GM23338 (cell line): Measurements from ENCODE around the gene CAPNS1. TPM values are rescaled to one million over a fixed set of nuclear protein-coding genes. Genes with fewer than 3 reads are reported as not detected.

Experiments
- ATAC-seq: fragments of 200-7000 bp; cut with Tn5 transposase; 3 replicates; pipeline ENCODE4 v1.9.1; 2020
- DNase-seq: peaks from one replicate; pipeline ENCODE4 v3.0.0-alpha.2; 2015; ENCODE audit warnings: low spot score
- H2AFZ ChIP-seq: fragments of 200-600 bp; sonication (generic); 2 replicates; pipeline ENCODE4 v1.8.0; 2016; ENCODE audit warnings: antibody characterized with exemption, mild to moderate bottlenecking, moderate library complexity
- H3F3A ChIP-seq: fragments of 200-600 bp; sonication (generic); replicated peaks from 2 replicates; pipeline ENCODE4 v1.8.0; 2017; ENCODE audit warnings: antibody characterized with exemption, mixed run types, low read depth
- H3K27ac ChIP-seq: fragments of 200-600 bp; sonication (generic); 2 replicates; pipeline ENCODE4 v1.6.1; 2016; ENCODE audit warnings: low read depth
- H3K27me3 ChIP-seq: fragments of 200-600 bp; sonication (generic); 2 replicates; pipeline ENCODE4 v1.8.0; 2016; ENCODE audit warnings: mild to moderate bottlenecking, mixed run types, moderate library complexity; ENCODE audit not compliant: insufficient read depth
- H3K36me3 ChIP-seq: fragments of 200-600 bp; sonication (generic); 2 replicates; pipeline ENCODE4 v1.8.0; 2016; ENCODE audit warnings: mild to moderate bottlenecking; ENCODE audit not compliant: insufficient read depth
- H3K4me1 ChIP-seq: fragments of 200-600 bp; sonication (generic); 2 replicates; pipeline ENCODE4 v1.8.0; 2016; ENCODE audit warnings: mild to moderate bottlenecking, moderate library complexity; ENCODE audit not compliant: insufficient read depth
- H3K4me2 ChIP-seq: fragments of 200-600 bp; sonication (generic); 2 replicates; pipeline ENCODE4 v1.7.1; 2017; ENCODE audit warnings: mixed run types
- H3K4me3 ChIP-seq: fragments of 200-600 bp; sonication (generic); 2 replicates; pipeline ENCODE4 v1.6.1; 2016; ENCODE audit warnings: mixed run types
- H3K79me2 ChIP-seq: fragments of 200-600 bp; sonication (generic); replicated peaks from 2 replicates; pipeline ENCODE4 v1.8.0; 2017; ENCODE audit warnings: mild to moderate bottlenecking; ENCODE audit not compliant: insufficient read depth
- H3K9me2 ChIP-seq: fragments of 200-600 bp; sonication (generic); 2 replicates; pipeline ENCODE4 v1.8.0; 2017; ENCODE audit not compliant: insufficient read depth
- H4K20me1 ChIP-seq: fragments of 200-600 bp; sonication (generic); replicated peaks from 2 replicates; pipeline ENCODE4 v1.8.0; 2017; ENCODE audit warnings: mild to moderate bottlenecking; ENCODE audit not compliant: insufficient read depth
- H3K27ac Mint-ChIP-seq: 2 replicates; pipeline ENCODE4 v1.8.0; 2020; ENCODE audit warnings: inconsistent platforms, mild to moderate bottlenecking, moderate library complexity, mixed read lengths
- H3K27me3 Mint-ChIP-seq: 3 replicates; pipeline ENCODE4 v1.8.0; 2022; ENCODE audit warnings: low read depth, mild to moderate bottlenecking, moderate library complexity, mixed read lengths, inconsistent platforms; ENCODE audit not compliant: insufficient read depth, poor library complexity
- H3K36me3 Mint-ChIP-seq: 3 replicates; pipeline ENCODE4 v1.8.0; 2021; ENCODE audit warnings: low read depth, mild to moderate bottlenecking, inconsistent platforms, moderate library complexity, mixed read lengths
- H3K4me1 Mint-ChIP-seq: 3 replicates; pipeline ENCODE4 v1.8.0; 2020; ENCODE audit warnings: mild to moderate bottlenecking, inconsistent platforms, mixed read lengths
- H3K4me3 Mint-ChIP-seq: 3 replicates; pipeline ENCODE4 v1.8.0; 2021; ENCODE audit warnings: moderate library complexity, mild to moderate bottlenecking, inconsistent platforms, mixed read lengths
- H3K9me3 Mint-ChIP-seq: 3 replicates; pipeline ENCODE4 v1.8.0; 2020; ENCODE audit warnings: moderate library complexity, mild to moderate bottlenecking, inconsistent platforms, mixed read lengths
- JUNB ChIP-seq: IDR thresholded peaks from one replicate; pipeline ENCODE4 v1.6.1; 2016; ENCODE audit warnings: antibody characterized with exemption; ENCODE audit not compliant: unreplicated experiment
- POLR2AphosphoS5 ChIP-seq: IDR thresholded peaks from 2 replicates; pipeline ENCODE4 v1.6.1; 2016; ENCODE audit warnings: antibody characterized with exemption, low read depth
- REST ChIP-seq: IDR thresholded peaks from one replicate; pipeline ENCODE4 v1.6.1; 2018; ENCODE audit warnings: antibody characterized with exemption; ENCODE audit not compliant: unreplicated experiment
- ZNF462 ChIP-seq: fragments of 250-450 bp; sonication (Bioruptor Pico); IDR thresholded peaks from 2 replicates; pipeline ENCODE4 v1.5.0; 2020; ENCODE audit warnings: mild to moderate bottlenecking, moderate library complexity
- polyA plus RNA-seq: library from polyadenylated mRNA; unstranded; fragments of >200 nt; fragmentation: Nextera tagmentation; extraction: Ambion mirVana; gene quantifications from 2 replicates; pipeline ENCODE4 v1.2.1, GENCODE V29; 2016
- total RNA-seq: library from RNA; depleted of rRNA; stranded (reverse); fragments of >200 nt; shearing (Covaris generic); gene quantifications from 2 replicates; pipeline ENCODE4 v1.2.3, GENCODE V29; 2014

CAPNS1 gene
- total and polyA plus RNA-seq, 2 experiments from 2014 or later, result 123 to 227 TPM

- TF ChIP-seq REST, result no peak
- TF ChIP-seq POLR2AphosphoS5, result no peak
Measured at GRCh38 chr19:36150586-36150985, 10.7 kb downstream of the CAPNS1 start (continued).

- peak overlapping the region; percentile 97 for H3K4me2 ChIP-seq
- no peak overlapping the region for H3K27ac Mint-ChIP-seq
- no peaks in the 10 kb centered on the region for H4K20me1 ChIP-seq
Measured at GRCh38 chr19:36151144-36152018, 11.5 kb downstream of the CAPNS1 start.

GRCh38 chr19:36152019-36152351 lies 12.1 kb downstream of the CAPNS1 start:
- Histone ChIP-seq H3K4me2 (peak overlapping the region; percentile 97), H3K27ac (no peak overlapping the region), H3F3A (peaks cover 9% of the 10 kb centered on the region; the same call in 1 of the 2 replicates), H3K9me2 (no peaks in the 10 kb centered on the region), H3K79me2 (no peaks in the 10 kb centered on the region), H4K20me1 (no peaks in the 10 kb centered on the region), H3K4me1 (peaks cover 25% of the 10 kb centered on the region), H2AFZ (peak overlapping the region; percentile 80), H3K27me3 (peaks cover 8% of the 10 kb centered on the region; the same call in 1 of the 2 replicates), H3K36me3 (peaks cover 3% of the 10 kb centered on the region; the same call in 1 of the 2 replicates), H3K4me3 (peak overlapping the region; percentile 77)
- H3K27me3 Mint-ChIP-seq, result peaks cover 16% of the 10 kb centered on the region
- ATAC-seq (peak; percentile 37), DNase-seq (peak; percentile 44)
- peaks cover 19% of the 10 kb centered on the region for H3K4me1 Mint-ChIP-seq
- H3K9me3 Mint-ChIP-seq, result no peaks in the 10 kb centered on the region
- H3K27ac Mint-ChIP-seq, result no peak overlapping the region
- H3K4me3 Mint-ChIP-seq, result peak overlapping the region; percentile 64
- peaks cover 36% of the 10 kb centered on the region for H3K36me3 Mint-ChIP-seq
- TF ChIP-seq JUNB (no peak), ZNF462 (CRISPR knock-in tag) (no peak)

More at GRCh38 chr19:36151144-36152018, 11.5 kb downstream of the CAPNS1 start:
- H3K4me3 ChIP-seq, result peak overlapping the region; percentile 77
- Mint-ChIP-seq H3K4me3 (peak overlapping the region; percentile 64), H3K4me1 (peaks cover 19% of the 10 kb centered on the region), H3K27me3 (peaks cover 16% of the 10 kb centered on the region), H3K36me3 (peaks cover 43% of the 10 kb centered on the region), H3K9me3 (no peaks in the 10 kb centered on the region)
- DNase-seq, result peak; percentile 89
- peaks cover 7% of the 10 kb centered on the region; the same call in 1 of the 2 replicates for H3K36me3 ChIP-seq
- no peaks in the 10 kb centered on the region for H3K9me2 ChIP-seq
- peak overlapping the region; percentile 80; the same call in 1 of the 2 replicates for H2AFZ ChIP-seq
- peak; percentile 80 for ATAC-seq
- no peak overlapping the region for H3K27ac ChIP-seq
- TF ChIP-seq JUNB (no peak), POLR2AphosphoS5 (peak; percentile 59)
- H3K27me3 ChIP-seq, result peaks cover 8% of the 10 kb centered on the region; the same call in 1 of the 2 replicates
- no peaks in the 10 kb centered on the region for H3K79me2 ChIP-seq
- H3F3A ChIP-seq, result peaks cover 9% of the 10 kb centered on the region; the same call in 1 of the 2 replicates
- H3K4me1 ChIP-seq, result peaks cover 21% of the 10 kb centered on the region
